Thymus (tissue), 11 donors: ENCODE measurements around the gene ADGRA1. TPM values are rescaled to one million over a fixed set of nuclear protein-coding genes. Genes with fewer than 3 reads are reported as not detected.
"Not testable (repeated sequence)": the region's sequence is repeated elsewhere in the genome, so short reads cannot be mapped to it uniquely, and the experiment has no call there.

Source experiments
- DNase-seq, 9 donors: peaks; one replicate each; pipeline ENCODE4 v3.0.0-alpha.2; 2013; ENCODE audit warnings: low spot score in 9 of 9, low read depth in 6 of 9, missing footprints in 1 of 9
- H3K27ac ChIP-seq, 2 donors: one replicate each; pipeline ENCODE4 v1.5.1; 2013; ENCODE audit warnings: control low read depth in 1 of 2, low read depth in 1 of 2, low read length in 1 of 2, mild to moderate bottlenecking in 1 of 2, moderate library complexity in 1 of 2
- H3K27me3 ChIP-seq, 2 donors: one replicate each; pipeline ENCODE4 v1.5.1; 2013; ENCODE audit warnings: low read length in 1 of 2; ENCODE audit not compliant: control insufficient read depth in 2 of 2, insufficient read depth in 1 of 2
- H3K36me3 ChIP-seq, 2 donors: one replicate each; pipeline ENCODE4 v1.5.1; 2013; ENCODE audit warnings: low read length in 1 of 2, mild to moderate bottlenecking in 1 of 2, moderate library complexity in 1 of 2; ENCODE audit not compliant: control insufficient read depth in 2 of 2, insufficient read depth in 2 of 2
- H3K4me1 ChIP-seq, 2 donors: one replicate each; pipeline ENCODE4 v1.5.1; 2013; ENCODE audit warnings: low read length in 2 of 2; ENCODE audit not compliant: control insufficient read depth in 2 of 2, insufficient read depth in 2 of 2
- H3K4me3 ChIP-seq, 2 donors: one replicate each; pipeline ENCODE4 v1.5.1; 2013; ENCODE audit warnings: low read length in 2 of 2, control low read depth in 1 of 2, mild to moderate bottlenecking in 1 of 2
- H3K9me3 ChIP-seq, 2 donors: one replicate each; pipeline ENCODE4 v1.5.1; 2013; ENCODE audit warnings: low read length in 1 of 2, mild to moderate bottlenecking in 1 of 2; ENCODE audit not compliant: control insufficient read depth in 2 of 2, insufficient read depth in 1 of 2
- WGBS: extraction: QIAGEN DNeasy Blood & Tissue Kit; methylation state at CpG from one replicate; pipeline ENCODE4 v1.1.7; 2013; 5-methylcytosine and 5-hydroxymethylcytosine counted together
- polyA plus RNA-seq: library from polyadenylated mRNA; stranded (reverse); fragments of 200-250 nt; gene quantifications from one replicate; pipeline ENCODE4 v1.2.3, GENCODE V29; 2013
- total RNA-seq: library from RNA; stranded (reverse); fragments of 120-200 nt; gene quantifications from one replicate; pipeline ENCODE4 v1.2.4, GENCODE V29; 2013
- donor health status: healthy.

The ADGRA1 gene
- total and polyA plus RNA-seq, 2 donors: 0.02 TPM; not detected in 1

DNA sequence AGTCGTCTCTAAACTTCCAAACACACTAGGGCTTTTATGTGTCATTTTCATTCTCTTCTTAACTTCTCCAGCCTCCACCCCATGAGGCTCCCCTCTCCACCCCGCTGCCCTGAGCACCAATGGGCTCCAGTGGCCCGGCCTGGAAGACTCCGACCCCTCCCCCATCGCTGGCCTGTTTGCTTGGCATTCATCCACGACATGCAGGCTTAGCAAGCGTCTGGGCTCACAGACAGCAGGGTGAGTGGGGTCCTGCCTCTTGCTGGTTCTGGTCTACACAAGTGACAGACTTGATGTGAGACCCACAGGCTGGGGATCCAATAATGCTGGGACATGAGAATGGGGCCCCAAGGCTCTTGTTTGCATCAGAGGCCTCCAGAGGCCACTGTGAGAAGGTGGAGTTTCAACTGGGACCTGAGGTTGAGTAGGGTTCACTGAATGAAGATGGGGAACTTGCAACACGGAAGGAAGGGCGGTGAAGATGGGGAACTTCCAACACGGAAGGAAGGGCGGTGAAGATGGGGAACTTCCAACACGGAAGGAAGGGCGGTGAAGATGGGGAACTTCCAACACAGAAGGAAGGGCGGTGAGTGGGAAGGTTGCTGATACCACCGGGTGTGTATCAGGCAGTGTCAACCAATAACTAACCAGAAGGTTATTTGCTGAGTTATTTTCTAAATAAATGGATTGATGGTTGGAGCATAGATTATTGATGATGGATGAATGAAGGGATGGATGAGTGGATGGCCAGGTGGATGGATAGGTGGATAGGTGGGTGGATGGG, 86.3 kb downstream of the ADGRA1 start:
- whole genome bisulfite sequencing: 93% methylated on average over 15 of the region's 15 CpGs
- Histone ChIP-seq H3K4me1 (no peaks in the 10 kb centered on the region), H3K27me3 (no peaks in the 10 kb centered on the region), H3K4me3 (no peak overlapping the region), H3K36me3 (no peaks in the 10 kb centered on the region), H3K9me3 (peaks cover 0 to 10% of the 10 kb centered on the region in 2 donors), H3K27ac (no peak overlapping the region)
- no peak for DNase-seq

DNA sequence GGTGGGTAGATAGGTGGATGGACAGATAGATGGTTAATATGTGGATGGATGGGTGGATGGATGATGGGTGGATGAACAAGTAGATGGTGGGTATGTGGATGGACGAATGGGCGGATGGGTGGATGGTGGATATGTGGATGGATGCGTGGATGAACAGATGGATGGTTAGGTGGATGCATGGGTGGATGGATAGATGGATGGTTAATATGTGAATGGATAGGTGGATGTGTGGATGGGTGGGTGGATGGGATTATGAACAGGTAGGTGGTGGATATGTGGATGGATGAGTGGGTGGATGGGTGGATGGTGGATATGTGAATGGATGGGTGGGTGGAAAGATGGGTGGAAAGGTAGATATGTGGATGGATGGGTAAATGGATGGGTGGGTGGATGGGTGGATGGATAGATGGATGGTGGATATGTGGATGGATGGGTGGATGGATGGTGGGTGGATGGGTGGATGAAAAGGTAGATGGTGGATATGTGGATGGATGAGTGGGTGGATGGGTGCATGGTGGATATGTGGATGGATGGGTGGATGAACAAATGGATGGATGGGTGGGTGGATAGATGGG, 87.1 kb downstream of the ADGRA1 start:
- Histone ChIP-seq H3K27me3 (no peaks in the 10 kb centered on the region), H3K4me3 (no peak overlapping the region), H3K9me3 (peaks cover 0 to 10% of the 10 kb centered on the region in 2 donors), H3K36me3 (no peaks in the 10 kb centered on the region), H3K4me1 (no peaks in the 10 kb centered on the region), H3K27ac (no peak overlapping the region)
- 81% methylated on average over 3 of the region's 3 CpGs for WGBS
- no peak for DNase-seq

DNA sequence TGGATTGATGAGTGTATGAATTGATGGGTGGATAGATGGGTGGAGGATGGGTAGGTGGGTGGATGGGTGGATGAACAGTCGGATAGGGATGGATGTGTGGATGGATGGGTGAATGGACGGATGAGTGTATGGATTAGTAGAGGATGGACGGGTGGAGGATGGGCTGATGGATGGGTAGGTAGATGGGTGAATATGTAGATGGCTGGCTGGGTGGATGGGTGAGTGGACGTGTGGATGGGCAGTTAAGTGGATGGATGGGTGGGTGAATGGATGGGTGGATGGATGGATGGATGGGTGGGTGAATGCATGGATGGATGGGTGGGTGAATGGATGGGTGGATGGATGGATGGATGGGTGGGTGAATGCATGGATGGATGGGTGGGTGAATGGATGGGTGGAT, 87.9 kb downstream of the ADGRA1 start:
- not testable (repeated sequence) for H3K4me1 ChIP-seq, H3K27ac ChIP-seq, H3K36me3 ChIP-seq, H3K27me3 ChIP-seq, H3K4me3 ChIP-seq, DNase-seq
- WGBS: 88% methylated on average over 4 of the region's 4 CpGs
- peaks cover 0 to 10% of the 10 kb centered on the region in 2 donors for H3K9me3 ChIP-seq

- DNase-seq: no peak
- H3K36me3 ChIP-seq: no peaks in the 10 kb centered on the region
- no peaks in the 10 kb centered on the region for H3K27me3 ChIP-seq
- no peak overlapping the region for H3K27ac ChIP-seq
- H3K9me3 ChIP-seq: peaks cover 0 to 10% of the 10 kb centered on the region in 2 donors
- no peaks in the 10 kb centered on the region for H3K4me1 ChIP-seq
- H3K4me3 ChIP-seq: no peak overlapping the region
- 93% methylated on average over 4 of the region's 4 CpGs for WGBS
Measured at GRCh38 chr10:133176546-133176945, 88.8 kb downstream of the ADGRA1 start.

GRCh38 chr10:133177380-133178157, 89.8 kb downstream of the ADGRA1 start:
- 97% methylated on average over 12 of the region's 12 CpGs for WGBS
- no peaks in the 10 kb centered on the region for H3K27me3 ChIP-seq
- H3K36me3 ChIP-seq: no peaks in the 10 kb centered on the region
- DNase-seq: no peak
- no peak overlapping the region for H3K27ac ChIP-seq
- H3K9me3 ChIP-seq: peaks cover 0 to 10% of the 10 kb centered on the region in 2 donors
- no peak overlapping the region for H3K4me3 ChIP-seq
- H3K4me1 ChIP-seq: no peaks in the 10 kb centered on the region

DNA sequence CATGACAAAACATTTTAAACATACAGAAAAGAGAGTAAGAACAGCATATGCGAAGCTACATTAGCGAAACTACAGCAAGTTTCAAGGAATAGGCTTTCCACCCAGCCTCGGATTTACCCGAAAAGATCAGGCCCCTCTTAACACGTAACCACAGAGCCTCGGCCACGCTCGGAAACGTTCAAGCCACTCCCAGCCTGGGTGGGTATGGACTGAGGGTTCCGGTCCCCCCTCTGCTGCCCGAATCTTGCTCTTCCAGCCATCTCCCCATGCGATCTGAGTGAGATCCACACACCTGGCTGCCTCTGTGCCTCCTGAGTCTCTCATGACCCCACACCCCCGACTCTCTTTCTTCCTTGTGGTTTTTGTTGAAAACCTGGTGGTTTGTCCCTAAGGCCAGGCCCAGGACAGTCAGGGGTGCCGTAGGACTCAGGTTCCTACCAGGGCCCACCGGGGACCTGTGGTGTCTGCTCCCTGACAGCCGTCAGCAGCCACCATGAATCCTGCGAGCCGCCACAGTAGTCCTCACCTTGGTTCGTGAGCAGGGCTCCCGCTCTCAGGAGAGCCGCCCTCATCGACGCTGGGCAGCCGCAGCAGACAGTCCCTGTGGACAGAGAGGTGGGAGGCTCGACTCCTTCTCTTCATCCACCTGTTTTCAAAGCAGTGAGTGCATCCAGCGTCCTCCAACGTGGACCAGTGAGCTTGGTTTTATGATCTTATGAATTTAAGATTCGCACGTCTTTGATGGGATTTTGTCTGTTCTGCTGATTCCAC, 90.8 kb downstream of the ADGRA1 start:
- WGBS: 95% methylated on average over 29 of the region's 29 CpGs
- H3K4me3 ChIP-seq: no peak overlapping the region
- H3K9me3 ChIP-seq: peaks cover 0 to 10% of the 10 kb centered on the region in 2 donors
- H3K27me3 ChIP-seq: no peaks in the 10 kb centered on the region
- no peak for DNase-seq
- no peaks in the 10 kb centered on the region for H3K36me3 ChIP-seq
- no peaks in the 10 kb centered on the region for H3K4me1 ChIP-seq
- no peak overlapping the region for H3K27ac ChIP-seq

- H3K9me3 ChIP-seq: peaks cover 0 to 10% of the 10 kb centered on the region in 2 donors
- 88% methylated on average over 11 of the region's 11 CpGs for WGBS
- no peak for DNase-seq
- no peaks in the 10 kb centered on the region for H3K36me3 ChIP-seq
- H3K27me3 ChIP-seq: no peaks in the 10 kb centered on the region
- H3K4me1 ChIP-seq: no peaks in the 10 kb centered on the region
- no peak overlapping the region for H3K27ac ChIP-seq
- H3K4me3 ChIP-seq: no peak overlapping the region
Measured at GRCh38 chr10:133179128-133179520, 91.4 kb downstream of the ADGRA1 start.

- no peak overlapping the region for H3K4me3 ChIP-seq
- no peaks in the 10 kb centered on the region for H3K27me3 ChIP-seq
- no peak for DNase-seq
- no peak overlapping the region for H3K27ac ChIP-seq
- no peaks in the 10 kb centered on the region for H3K4me1 ChIP-seq
- WGBS: 84% methylated on average over 26 of the region's 26 CpGs
- H3K36me3 ChIP-seq: no peaks in the 10 kb centered on the region
- peaks cover 0 to 10% of the 10 kb centered on the region in 2 donors for H3K9me3 ChIP-seq
Measured at GRCh38 chr10:133179651-133180050, 91.9 kb downstream of the ADGRA1 start.
